ENCODE measurements around the gene GBGT1.

Gene GBGT1

GRCh38 chr9:133127340-133127981 lies 36.3 kb downstream of the GBGT1 start:
- TF ChIP-seq CTCF (IDR thresholded peaks at IDR 0.05; ENCODE audit: extremely low read depth, insufficient read depth, missing control alignments) = no peak
- no peak for DNase-seq (ENCODE audit: low spot score)
- in situ Hi-C loops (cut with MboI; ENCODE audit: low pct_unique_long_range_greater_than_20kb, low sequenced_read_pairs, unreplicated experiment) = no loop called here

GRCh38 chr9:133126697-133127339 lies 36.9 kb downstream of the GBGT1 start:
- DNase-seq (ENCODE audit: low spot score) = no peak

GRCh38 chr9:133125941-133126696 lies 37.6 kb downstream of the GBGT1 start:
- peak; percentile 78 for DNase-seq (ENCODE audit: low spot score)
- in situ Hi-C loops (cut with MboI; ENCODE audit: low pct_unique_long_range_greater_than_20kb, low sequenced_read_pairs, unreplicated experiment) = no loop called here
- no peak for TF ChIP-seq CTCF (IDR thresholded peaks at IDR 0.05; ENCODE audit: extremely low read depth, insufficient read depth, missing control alignments)

More at GRCh38 chr9:133126697-133127339, 36.9 kb downstream of the GBGT1 start:
- no peak for TF ChIP-seq CTCF (IDR thresholded peaks at IDR 0.05; ENCODE audit: extremely low read depth, insufficient read depth, missing control alignments)
- in situ Hi-C loops (cut with MboI; ENCODE audit: low pct_unique_long_range_greater_than_20kb, low sequenced_read_pairs, unreplicated experiment) = no loop called here

- no peak for TF ChIP-seq CTCF (IDR thresholded peaks at IDR 0.05; ENCODE audit: extremely low read depth, insufficient read depth, missing control alignments)
- no peak for DNase-seq (ENCODE audit: low spot score)
- in situ Hi-C loops (cut with MboI; ENCODE audit: low pct_unique_long_range_greater_than_20kb, low sequenced_read_pairs, unreplicated experiment) = no loop called here
Observed at GRCh38 chr9:133124907-133125275, 38.8 kb downstream of the GBGT1 start.

GRCh38 chr9:133124123-133124906 lies 39.4 kb downstream of the GBGT1 start:
- TF ChIP-seq CTCF (IDR thresholded peaks at IDR 0.05; ENCODE audit: extremely low read depth, insufficient read depth, missing control alignments) = no peak
- in situ Hi-C loops (cut with MboI; ENCODE audit: low pct_unique_long_range_greater_than_20kb, low sequenced_read_pairs, unreplicated experiment) = no loop called here
- DNase-seq (ENCODE audit: low spot score) = no peak

GRCh38 chr9:133122935-133123611 lies 40.6 kb downstream of the GBGT1 start:
- in situ Hi-C loops (cut with MboI; ENCODE audit: low pct_unique_long_range_greater_than_20kb, low sequenced_read_pairs, unreplicated experiment) = no loop called here
- no peak for DNase-seq (ENCODE audit: low spot score)
- no peak for TF ChIP-seq CTCF (IDR thresholded peaks at IDR 0.05; ENCODE audit: extremely low read depth, insufficient read depth, missing control alignments)

Measured in GM13977 (cell line).